Suppressor macrophage treated with lipopolysaccharide for 1 hour (primary cell): Measurements from ENCODE around the gene NHLH2.

Experiments
- DNase-seq, 3 donors: peaks; one replicate each; pipeline ENCODE4 v3.0.0-alpha.2; 2020 to 2022

NHLH2 gene

GRCh38 chr1:115796897-115797296 is 44.0 kb downstream of the NHLH2 start:
- no peak for DNase-seq

DNA sequence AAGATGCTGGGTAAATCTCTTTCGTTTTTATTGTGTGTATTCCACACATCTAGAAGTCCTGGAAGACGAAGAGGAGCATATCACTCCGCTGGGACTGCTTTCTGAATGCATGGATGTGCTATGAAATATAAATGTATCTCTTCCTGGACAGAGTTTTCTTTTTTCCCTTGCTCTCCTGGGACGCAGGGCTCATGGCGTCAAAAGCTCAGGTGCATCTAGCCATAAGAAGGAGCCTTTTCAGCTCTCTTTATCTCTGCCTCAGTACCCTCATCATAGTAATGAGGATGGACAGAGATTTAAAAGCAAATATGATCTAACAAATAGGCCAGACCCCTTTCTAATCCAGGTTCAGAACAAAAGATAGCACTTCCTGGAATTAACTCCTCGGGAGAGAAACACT is 44.9 kb downstream of the NHLH2 start:
- no peak for DNase-seq

- no peak for DNase-seq
Measured at GRCh38 chr1:115794976-115795639, 45.8 kb downstream of the NHLH2 start.

DNA sequence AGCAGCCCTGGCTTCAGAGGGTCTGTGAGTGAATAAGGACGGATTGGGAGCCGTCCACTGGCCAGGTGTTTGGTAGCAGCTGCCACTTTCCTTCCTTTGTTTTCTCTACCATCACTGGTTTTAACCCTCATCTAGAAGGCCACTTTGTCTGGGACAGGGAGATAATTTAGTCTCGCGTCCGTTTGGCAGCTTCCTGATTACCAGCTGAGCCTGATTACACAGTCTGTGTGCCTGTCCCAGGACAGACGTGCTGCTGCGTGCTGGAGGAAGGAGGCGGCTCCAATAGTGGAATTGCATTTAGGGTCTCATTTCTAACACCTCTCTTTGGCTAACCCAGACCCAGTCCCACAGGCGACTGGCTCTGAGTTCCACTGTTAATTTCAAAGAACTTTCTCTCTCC is 47.8 kb downstream of the NHLH2 start:
- no peak for DNase-seq

- no peak for DNase-seq
Measured at GRCh38 chr1:115791816-115792215, 49.1 kb downstream of the NHLH2 start.

- DNase-seq: no peak
Measured at GRCh38 chr1:115790846-115791245, 50.1 kb downstream of the NHLH2 start.

DNA sequence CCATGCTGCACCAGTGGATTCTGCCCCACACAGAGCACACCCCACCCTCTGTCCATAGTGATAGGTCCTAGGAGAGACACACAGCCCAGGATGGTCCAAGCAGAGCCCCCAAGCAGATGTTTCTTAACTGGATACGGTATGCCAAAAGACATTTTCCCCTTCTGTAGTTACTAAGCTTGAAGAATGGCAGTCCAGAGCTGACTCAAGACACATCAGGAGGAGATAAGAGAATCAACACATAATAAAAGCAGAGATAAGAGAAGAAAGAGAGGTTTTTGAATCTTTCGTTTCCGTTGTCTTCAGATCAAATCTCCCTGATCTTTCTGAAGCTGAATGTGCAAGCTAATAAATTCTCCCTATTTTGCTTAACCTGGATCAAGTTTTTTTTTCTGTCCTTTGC is 50.6 kb downstream of the NHLH2 start:
- no peak for DNase-seq
